ENCODE results near the gene FAM184B. TPM values are rescaled to one million over a fixed set of nuclear protein-coding genes. Genes with fewer than 3 reads are reported as not detected.

The FAM184B gene
- total and polyA plus RNA-seq, 2 of the 4 experiments (the other 2 are of a cell fraction), result 0.07 to 0.18 TPM

DNA sequence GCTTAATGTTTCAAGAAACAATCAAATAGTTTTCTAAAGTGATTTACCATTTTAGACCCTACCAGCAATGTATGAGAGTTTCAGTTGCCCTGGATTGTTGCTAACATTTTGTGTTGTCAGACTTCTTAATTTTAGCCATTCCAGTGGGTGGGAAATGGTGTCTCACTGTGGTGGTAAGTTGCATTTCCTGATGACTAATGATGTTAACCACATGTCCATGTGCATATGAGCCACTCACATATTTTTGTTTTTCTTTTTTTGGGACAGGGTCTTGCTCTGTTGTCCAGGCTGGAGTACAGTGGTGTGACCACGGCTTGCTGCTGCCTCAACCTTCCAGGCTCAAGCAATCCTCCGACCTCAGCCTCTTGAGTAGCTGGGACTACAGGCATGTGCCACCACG is 118.7 kb downstream of the FAM184B start:
- Histone ChIP-seq H3K9me1 (ENCODE audit: insufficient read depth, low read length) (no peaks in the 10 kb centered on the region), H3K79me1 (ENCODE audit: low read depth in 1 of 2, low read length in 2 of 2) (no peaks in the 10 kb centered on the region), H3K56ac (ENCODE audit: extremely low read depth, insufficient read depth, low read length) (no peak overlapping the region), H3K4ac (ENCODE audit: low read depth, low read length) (no peak overlapping the region), H3K27ac (ENCODE audit: insufficient read depth, low read length) (no peak overlapping the region), H4K5ac (ENCODE audit: low read depth, low read length) (no peak overlapping the region), H3K9ac (ENCODE audit: low read depth, low read length) (no peak overlapping the region), H3K14ac (replicated peaks; ENCODE audit: low read depth, low read length) (no peak overlapping the region), H3K27me3 (ENCODE audit: control insufficient read depth, insufficient read depth, low read length) (peaks cover 3% of the 10 kb centered on the region; the same call in 1 of the 2 replicates), H2BK20ac (ENCODE audit: low read depth, low read length) (no peak overlapping the region), H2AFZ (replicated peaks; ENCODE audit: low read length, poor library complexity) (no peak overlapping the region), H3K18ac (ENCODE audit: low read depth, low read length) (no peak overlapping the region), H3K36me3 (ENCODE audit: control insufficient read depth, insufficient read depth, low read length) (no peaks in the 10 kb centered on the region), H2AK9ac (replicated peaks; ENCODE audit: low read depth, low read length, poor library complexity) (no peak overlapping the region), H3K4me2 (ENCODE audit: low read depth, low read length) (no peak overlapping the region), H2BK5ac (ENCODE audit: low read depth, low read length, poor library complexity, severe bottlenecking) (no peak overlapping the region), H4K20me1 (ENCODE audit: insufficient read depth, low read length) (no peaks in the 10 kb centered on the region), H4K8ac (ENCODE audit: low read depth in 2 of 2, low read length in 2 of 2) (no peak overlapping the region), H4K91ac (ENCODE audit: insufficient read depth, low read depth, low read length) (no peak overlapping the region), H2BK15ac (ENCODE audit: low read depth, low read length) (no peak overlapping the region), H2BK120ac (ENCODE audit: low read depth, low read length) (no peak overlapping the region), H3K9me3 (ENCODE audit: control insufficient read depth, insufficient read depth, low read length) (no peaks in the 10 kb centered on the region), H3K23ac (ENCODE audit: low read depth, low read length) (no peak overlapping the region), H3K4me1 (ENCODE audit: control insufficient read depth, insufficient read depth, low read length) (no peaks in the 10 kb centered on the region), H3K4me3 (ENCODE audit: insufficient read depth, low read depth, low read length) (no peak overlapping the region), H2AK5ac (ENCODE audit: low read depth, low read length) (no peak overlapping the region)
- 65% methylated on average over 3 of the region's 3 CpGs; no CpG with 5 or more reads in 1 of the 2 experiments for WGBS, 2 experiments (ENCODE audit: extremely low coverage in 2 of 2, insufficient read length in 1 of 2)
- in situ Hi-C loops (cut with MboI; ENCODE audit: low sequenced_read_pairs), result no loop called here
- ATAC-seq (ENCODE audit: low read depth) (no peak), DNase-seq (peak; percentile 21)
- ChIA-PET CTCF (no interaction called here), POLR2A (ENCODE audit: unreplicated experiment) (no interaction called here)
- TF ChIP-seq, protein P1, sequence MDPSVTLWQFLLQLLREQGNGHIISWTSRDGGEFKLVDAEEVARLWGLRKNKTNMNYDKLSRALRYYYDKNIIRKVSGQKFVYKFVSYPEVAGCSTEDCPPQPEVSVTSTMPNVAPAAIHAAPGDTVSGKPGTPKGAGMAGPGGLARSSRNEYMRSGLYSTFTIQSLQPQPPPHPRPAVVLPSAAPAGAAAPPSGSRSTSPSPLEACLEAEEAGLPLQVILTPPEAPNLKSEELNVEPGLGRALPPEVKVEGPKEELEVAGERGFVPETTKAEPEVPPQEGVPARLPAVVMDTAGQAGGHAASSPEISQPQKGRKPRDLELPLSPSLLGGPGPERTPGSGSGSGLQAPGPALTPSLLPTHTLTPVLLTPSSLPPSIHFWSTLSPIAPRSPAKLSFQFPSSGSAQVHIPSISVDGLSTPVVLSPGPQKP (IDR thresholded peaks at IDR 0.05; ENCODE audit: borderline replicate concordance, low read depth, low read length), result no peak
- TF ChIP-seq RFX5 (IDR thresholded peaks at IDR 0.05; ENCODE audit: low read depth, low read length) (no peak), MAFK (IDR thresholded peaks at IDR 0.05; ENCODE audit: low read depth, low read length) (no peak), POLR2A (IDR thresholded peaks at IDR 0.05; ENCODE audit: low read depth, low read length) (no peak), SMC3 (IDR thresholded peaks at IDR 0.05; ENCODE audit: low read depth, low read length) (no peak), MAZ (IDR thresholded peaks at IDR 0.05; ENCODE audit: borderline replicate concordance, low read depth, low read length) (no peak), CTCF (conservative IDR thresholded peaks at IDR 0.05; ENCODE audit: low read depth, low read length) (no peak), CEBPB (IDR thresholded peaks at IDR 0.05; ENCODE audit: low read depth, low read length) (no peak), CHD1 (IDR thresholded peaks at IDR 0.05; ENCODE audit: low read depth, low read length) (no peak), NFE2L2 (IDR thresholded peaks at IDR 0.05; ENCODE audit: low read depth, low read length) (no peak)
- intact Hi-C loops (cut with micrococcal nuclease), result no loop called here
- dilution Hi-C loops (cut with HindIII; ENCODE audit: low sequenced_read_pairs, unreplicated experiment), result no loop called here
- no TSS peak for BruUV-seq (replicated peaks)
